ENCODE results near the gene MAP3K4. TPM values are rescaled to one million over a fixed set of nuclear protein-coding genes. Genes with fewer than 3 reads are reported as not detected.

The MAP3K4 gene
- polyA plus RNA-seq, 3 donors: 3.2 to 12.3 (median 3.5) TPM

DNA sequence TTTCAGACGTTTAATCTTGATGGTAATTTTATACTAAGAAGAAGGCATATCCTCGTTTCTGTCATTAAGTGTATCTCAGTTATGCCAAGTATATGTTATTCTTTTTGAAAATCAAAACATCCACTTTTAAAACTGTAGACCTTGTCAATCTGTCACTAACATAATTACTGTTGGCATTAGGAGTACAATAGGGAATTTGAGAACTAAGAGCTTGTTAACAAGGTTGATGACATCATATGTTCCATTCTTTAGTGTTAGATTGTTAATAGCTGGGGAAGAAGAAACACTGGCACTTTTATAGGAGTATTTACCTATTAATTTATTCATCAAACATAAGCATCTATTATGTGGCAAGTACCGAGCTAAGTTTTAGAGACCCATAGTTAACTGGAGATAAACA lies 76.2 kb downstream of the MAP3K4 start:
- Histone ChIP-seq H3K9me3 (replicated peaks in 1 of 2; ENCODE audit: control insufficient read depth in 1 of 2, insufficient read depth in 1 of 2, low read length in 2 of 2) (no peaks in the 10 kb centered on the region), H3K27me3 (ENCODE audit: control insufficient read depth in 2 of 2, insufficient read depth in 2 of 2, low read length in 2 of 2) (no peaks in the 10 kb centered on the region), H3K79me2 (ENCODE audit: insufficient read depth, low read length) (no peaks in the 10 kb centered on the region), H3K36me3 (replicated peaks in 1 of 2; ENCODE audit: control insufficient read depth in 1 of 2, insufficient read depth in 2 of 2, low read length in 2 of 2) (peaks cover 12 to 20% of the 10 kb centered on the region in 2 donors), H3K9ac (ENCODE audit: insufficient read depth, low read length, poor library complexity, severe bottlenecking) (no peak overlapping the region), H3K4me1 (ENCODE audit: control insufficient read depth in 1 of 2, insufficient read depth in 2 of 2, low read length in 2 of 2) (peaks cover 6% of the 10 kb centered on the region in 2 donors), H3K4me3 (replicated peaks in 1 of 3; ENCODE audit: low read depth in 2 of 3, low read length in 3 of 3) (no peak overlapping the region), H4K20me1 (ENCODE audit: insufficient read depth, low read length) (no peaks in the 10 kb centered on the region), H2AFZ (ENCODE audit: insufficient read depth, low read depth, low read length, poor library complexity, severe bottlenecking) (no peak overlapping the region), H3K4me2 (replicated peaks; ENCODE audit: extremely low read depth, low read length, poor library complexity, severe bottlenecking) (no peak overlapping the region), H3K27ac (ENCODE audit: low read depth in 1 of 2, low read length in 2 of 2) (no peak overlapping the region)
- intact Hi-C loops (cut with micrococcal nuclease): no loop called here
- DNase-seq: no peak
- Mint-ChIP-seq H3K4me3 (no peak overlapping the region), H3K36me3 (peaks cover 18 to 19% of the 10 kb centered on the region in 2 donors), H3K27ac (no peak overlapping the region), H3K9me3 (peaks cover 0 to 3% (median 0%) of the 10 kb centered on the region in 7 donors), H3K27me3 (ENCODE audit: low read depth in 3 of 3) (peaks cover 0 to under 1% (median 0%) of the 10 kb centered on the region in 3 donors), H3K4me1 (no peaks in the 10 kb centered on the region)
- no CpG with 5 or more reads among the region's 3 CpGs for WGBS (ENCODE audit: insufficient coverage)
- TF ChIP-seq, protein P1, sequence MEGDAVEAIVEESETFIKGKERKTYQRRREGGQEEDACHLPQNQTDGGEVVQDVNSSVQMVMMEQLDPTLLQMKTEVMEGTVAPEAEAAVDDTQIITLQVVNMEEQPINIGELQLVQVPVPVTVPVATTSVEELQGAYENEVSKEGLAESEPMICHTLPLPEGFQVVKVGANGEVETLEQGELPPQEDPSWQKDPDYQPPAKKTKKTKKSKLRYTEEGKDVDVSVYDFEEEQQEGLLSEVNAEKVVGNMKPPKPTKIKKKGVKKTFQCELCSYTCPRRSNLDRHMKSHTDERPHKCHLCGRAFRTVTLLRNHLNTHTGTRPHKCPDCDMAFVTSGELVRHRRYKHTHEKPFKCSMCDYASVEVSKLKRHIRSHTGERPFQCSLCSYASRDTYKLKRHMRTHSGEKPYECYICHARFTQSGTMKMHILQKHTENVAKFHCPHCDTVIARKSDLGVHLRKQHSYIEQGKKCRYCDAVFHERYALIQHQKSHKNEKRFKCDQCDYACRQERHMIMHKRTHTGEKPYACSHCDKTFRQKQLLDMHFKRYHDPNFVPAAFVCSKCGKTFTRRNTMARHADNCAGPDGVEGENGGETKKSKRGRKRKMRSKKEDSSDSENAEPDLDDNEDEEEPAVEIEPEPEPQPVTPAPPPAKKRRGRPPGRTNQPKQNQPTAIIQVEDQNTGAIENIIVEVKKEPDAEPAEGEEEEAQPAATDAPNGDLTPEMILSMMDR (IDR thresholded peaks at IDR 0.05): no peak

DNA sequence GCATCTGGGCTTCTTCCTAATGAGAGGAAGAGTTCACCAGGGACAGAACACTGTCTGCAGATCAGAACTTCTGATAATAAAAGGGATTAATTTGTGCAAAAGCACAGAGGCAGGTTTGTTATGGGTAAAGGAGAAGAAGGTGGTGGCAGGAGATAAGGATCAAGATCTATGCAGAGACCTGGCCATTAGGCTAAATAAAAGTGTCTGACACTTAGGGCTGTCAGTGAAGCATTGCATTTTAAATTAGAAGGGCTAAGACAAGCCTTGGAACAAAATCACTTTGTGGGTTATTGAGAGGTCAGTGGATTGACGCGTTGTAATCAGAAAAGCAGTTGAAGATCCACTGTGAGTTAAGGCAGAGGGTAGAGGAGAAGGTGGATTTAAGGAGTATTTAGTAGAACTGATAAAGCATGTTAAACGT lies 76.8 kb downstream of the MAP3K4 start:
- H3K9me3 Mint-ChIP-seq: peaks cover 0 to 3% (median 0%) of the 10 kb centered on the region in 7 donors
- H3K9ac ChIP-seq (ENCODE audit: insufficient read depth, low read length, poor library complexity, severe bottlenecking): no peak overlapping the region
- no peaks in the 10 kb centered on the region for H3K79me2 ChIP-seq (ENCODE audit: insufficient read depth, low read length)
- H3K27ac ChIP-seq (ENCODE audit: low read depth in 1 of 2, low read length in 2 of 2): no peak overlapping the region
- intact Hi-C loops (cut with micrococcal nuclease): no loop called here
- TF ChIP-seq, protein P1 (IDR thresholded peaks at IDR 0.05): no peak
- H3K4me1 Mint-ChIP-seq: no peaks in the 10 kb centered on the region
- H3K4me3 ChIP-seq (replicated peaks in 1 of 3; ENCODE audit: low read depth in 2 of 3, low read length in 3 of 3): no peak overlapping the region
- no peak overlapping the region for H3K4me3 Mint-ChIP-seq
- H3K27me3 Mint-ChIP-seq (ENCODE audit: low read depth in 3 of 3): peaks cover 0 to 1% (median 0%) of the 10 kb centered on the region in 3 donors
- no peak overlapping the region for H2AFZ ChIP-seq (ENCODE audit: insufficient read depth, low read depth, low read length, poor library complexity, severe bottlenecking)
- H3K4me1 ChIP-seq (ENCODE audit: control insufficient read depth in 1 of 2, insufficient read depth in 2 of 2, low read length in 2 of 2): peaks cover 6% of the 10 kb centered on the region in 2 donors
- H3K27ac Mint-ChIP-seq: no peak overlapping the region
- peaks cover 21 to 22% of the 10 kb centered on the region in 2 donors for H3K36me3 Mint-ChIP-seq
- peaks cover 14 to 23% of the 10 kb centered on the region in 2 donors for H3K36me3 ChIP-seq (replicated peaks in 1 of 2; ENCODE audit: control insufficient read depth in 1 of 2, insufficient read depth in 2 of 2, low read length in 2 of 2)
- no peak for DNase-seq
- no peaks in the 10 kb centered on the region for H3K9me3 ChIP-seq (replicated peaks in 1 of 2; ENCODE audit: control insufficient read depth in 1 of 2, insufficient read depth in 1 of 2, low read length in 2 of 2)
- no peaks in the 10 kb centered on the region for H3K27me3 ChIP-seq (ENCODE audit: control insufficient read depth in 2 of 2, insufficient read depth in 2 of 2, low read length in 2 of 2)
- H3K4me2 ChIP-seq (replicated peaks; ENCODE audit: extremely low read depth, low read length, poor library complexity, severe bottlenecking): no peak overlapping the region
- 97% methylated on average over 3 of the region's 3 CpGs for WGBS (ENCODE audit: insufficient coverage)
- no peaks in the 10 kb centered on the region for H4K20me1 ChIP-seq (ENCODE audit: insufficient read depth, low read length)

Measured in CD14-positive monocyte (primary cell).